GM12875 (cell line): ENCODE data around the gene CORO1C.

Experiments used
- H3K4me3 ChIP-seq: one replicate; pipeline ENCODE4 v1.5.1; 2011; ENCODE audit warnings: low read depth, low read length, control low read depth
- TF ChIP-seq, protein P1 (sequence below): IDR thresholded peaks from 2 replicates; pipeline ENCODE4 v1.5.1; 2011; ENCODE audit warnings: low read depth, mild to moderate bottlenecking, control low read depth, inconsistent platforms, low read length, moderate library complexity, borderline replicate concordance; ENCODE audit not compliant: insufficient read depth

Gene CORO1C

GRCh38 chr12:108681317-108681716, 50.0 kb downstream of the CORO1C start:
- H3K4me3 ChIP-seq = no peak overlapping the region
- TF ChIP-seq, protein P1, sequence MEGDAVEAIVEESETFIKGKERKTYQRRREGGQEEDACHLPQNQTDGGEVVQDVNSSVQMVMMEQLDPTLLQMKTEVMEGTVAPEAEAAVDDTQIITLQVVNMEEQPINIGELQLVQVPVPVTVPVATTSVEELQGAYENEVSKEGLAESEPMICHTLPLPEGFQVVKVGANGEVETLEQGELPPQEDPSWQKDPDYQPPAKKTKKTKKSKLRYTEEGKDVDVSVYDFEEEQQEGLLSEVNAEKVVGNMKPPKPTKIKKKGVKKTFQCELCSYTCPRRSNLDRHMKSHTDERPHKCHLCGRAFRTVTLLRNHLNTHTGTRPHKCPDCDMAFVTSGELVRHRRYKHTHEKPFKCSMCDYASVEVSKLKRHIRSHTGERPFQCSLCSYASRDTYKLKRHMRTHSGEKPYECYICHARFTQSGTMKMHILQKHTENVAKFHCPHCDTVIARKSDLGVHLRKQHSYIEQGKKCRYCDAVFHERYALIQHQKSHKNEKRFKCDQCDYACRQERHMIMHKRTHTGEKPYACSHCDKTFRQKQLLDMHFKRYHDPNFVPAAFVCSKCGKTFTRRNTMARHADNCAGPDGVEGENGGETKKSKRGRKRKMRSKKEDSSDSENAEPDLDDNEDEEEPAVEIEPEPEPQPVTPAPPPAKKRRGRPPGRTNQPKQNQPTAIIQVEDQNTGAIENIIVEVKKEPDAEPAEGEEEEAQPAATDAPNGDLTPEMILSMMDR = no peak

DNA sequence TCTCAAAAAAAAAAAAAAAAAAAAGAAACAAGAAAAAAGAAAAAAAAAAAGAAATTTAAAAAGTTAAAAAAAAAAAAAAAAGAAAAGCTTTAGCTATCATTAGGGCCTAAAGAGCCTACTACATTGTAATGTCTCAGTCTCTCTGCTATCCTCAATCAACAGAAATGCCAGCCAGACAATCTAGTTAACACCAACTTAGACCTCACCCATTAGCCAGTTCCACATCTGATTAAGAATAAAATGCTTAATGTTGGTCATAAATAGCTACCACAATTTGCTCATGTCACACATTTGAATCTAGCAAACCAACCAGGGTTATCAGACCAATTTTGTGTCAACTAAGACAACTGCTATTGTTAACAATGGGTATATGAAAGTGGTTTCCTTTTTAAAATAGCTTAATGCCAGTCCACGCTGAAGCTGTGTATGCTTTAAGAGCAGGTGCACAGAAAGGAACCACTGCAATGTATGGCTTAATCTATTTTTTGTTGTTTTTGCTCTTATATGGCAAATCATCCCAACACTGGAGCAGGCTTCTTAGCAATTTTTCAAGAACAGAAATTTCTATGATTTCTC, 52.1 kb downstream of the CORO1C start:
- TF ChIP-seq, protein P1 = no peak
- no peak overlapping the region for H3K4me3 ChIP-seq

DNA sequence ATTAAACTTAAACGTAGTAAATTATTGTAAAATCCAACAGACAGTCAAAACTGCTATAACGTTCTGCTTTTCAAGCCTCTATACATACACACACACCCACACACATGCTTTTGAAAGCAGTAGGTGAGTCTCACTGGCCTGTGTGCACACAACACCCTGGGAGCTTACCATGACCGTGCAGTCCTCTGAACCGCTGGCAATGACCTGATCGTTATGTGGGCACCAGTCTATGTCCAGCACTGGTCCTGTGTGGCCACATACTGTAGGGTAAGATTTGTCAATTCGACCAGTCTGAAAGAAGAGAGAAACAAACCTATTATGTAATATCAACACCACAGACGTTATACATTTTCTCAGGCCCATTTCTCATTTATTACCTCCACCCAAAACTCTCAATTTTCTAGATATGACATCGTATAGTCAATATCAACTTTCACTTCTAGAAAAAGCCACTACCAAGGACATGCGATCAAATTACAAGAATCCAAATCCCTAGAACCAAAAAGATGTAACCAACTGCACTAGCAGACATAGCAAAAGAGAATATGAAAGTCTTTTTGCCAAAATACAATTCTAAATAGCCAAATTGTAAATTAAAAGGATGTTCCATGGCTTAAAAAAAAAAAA, 53.1 kb downstream of the CORO1C start:
- H3K4me3 ChIP-seq = no peak overlapping the region
- TF ChIP-seq, protein P1 = no peak

DNA sequence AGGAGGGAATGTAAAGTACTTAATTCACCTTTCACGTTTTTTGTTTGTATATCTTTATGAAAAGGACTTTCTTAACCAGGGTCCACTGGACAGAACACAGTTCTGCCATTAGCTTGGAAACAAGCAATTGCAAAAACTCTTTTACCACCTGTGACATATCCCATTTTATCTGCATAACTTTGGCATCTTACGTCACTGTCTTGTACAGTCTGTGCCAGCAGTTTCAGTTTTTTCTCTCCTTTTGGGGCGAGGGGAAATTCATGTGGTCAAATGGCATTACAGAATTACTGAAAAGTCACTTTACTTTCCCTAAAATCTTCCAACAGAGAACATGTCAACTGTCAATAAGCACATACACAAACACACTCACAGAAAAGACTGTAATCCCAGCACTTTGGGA, 53.9 kb downstream of the CORO1C start:
- TF ChIP-seq, protein P1 = no peak
- no peak overlapping the region for H3K4me3 ChIP-seq

DNA sequence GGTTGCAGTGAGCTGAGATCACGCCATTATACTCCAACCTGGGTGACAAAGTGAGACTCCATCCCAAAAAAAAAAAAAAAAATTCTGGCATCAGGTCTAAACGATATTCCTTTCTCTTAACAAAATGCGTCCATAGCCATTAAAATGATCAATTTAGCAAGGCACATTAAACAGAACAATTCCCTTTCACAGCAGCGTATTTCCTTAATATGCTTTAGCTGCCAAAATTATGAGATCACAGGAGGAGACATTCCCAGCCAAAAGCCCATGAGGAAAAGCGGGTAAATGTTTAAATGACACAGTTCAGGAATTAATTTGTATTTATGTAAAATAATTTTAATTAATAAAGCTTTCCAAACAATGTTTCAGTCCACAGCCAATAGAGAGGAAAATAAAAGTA, 54.6 kb downstream of the CORO1C start:
- TF ChIP-seq, protein P1 = no peak
- H3K4me3 ChIP-seq = no peak overlapping the region

- no peak overlapping the region for H3K4me3 ChIP-seq
- TF ChIP-seq, protein P1 = no peak
Measured at GRCh38 chr12:108675792-108676191, 55.5 kb downstream of the CORO1C start.

DNA sequence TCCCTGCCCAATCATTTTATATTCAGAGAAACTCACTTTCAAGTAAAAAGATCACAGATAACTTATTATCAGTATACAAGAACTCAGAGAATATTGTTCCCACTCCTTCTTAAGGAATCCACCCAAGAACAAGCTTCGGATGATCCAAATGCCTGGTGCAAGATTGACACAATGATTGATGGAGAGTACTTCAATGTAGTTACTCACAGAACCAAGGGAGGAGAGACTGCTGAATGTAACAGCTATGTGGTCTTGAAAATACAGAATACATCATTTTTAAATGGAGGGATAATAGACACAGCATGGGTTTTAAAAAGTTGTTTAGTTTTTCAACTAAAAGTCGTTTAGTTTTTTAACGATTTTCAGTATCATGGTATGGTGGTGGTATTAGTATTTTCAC, 59.3 kb downstream of the CORO1C start:
- TF ChIP-seq, protein P1 = no peak
- no peak overlapping the region for H3K4me3 ChIP-seq
